DND-41 (cell line): ENCODE measurements around the gene KLHL24.
"Not testable (repeated sequence)": the region's sequence is repeated elsewhere in the genome, so short reads cannot be mapped to it uniquely, and the experiment has no call there.

Source experiments
- ATAC-seq: fragments of 200-7000 bp; cut with Tn5 transposase; 3 replicates; pipeline ENCODE4 v1.9.1; 2021; ENCODE audit warnings: low read depth; ENCODE audit not compliant: insufficient read depth
- DNase-seq: peaks from one replicate; pipeline ENCODE4 v3.0.0-alpha.2; 2020
- H2AFZ ChIP-seq: 2 replicates; pipeline ENCODE4 v1.6.0; 2012; ENCODE audit warnings: low read depth, low read length
- H3K27ac ChIP-seq: 2 replicates; pipeline ENCODE4 v1.5.1; 2012; ENCODE audit warnings: low read length, inconsistent platforms
- H3K27me3 ChIP-seq: fragments of 200-600 bp; sonication (generic); 2 replicates; pipeline ENCODE4 v1.6.0; 2012; ENCODE audit warnings: low read length, mild to moderate bottlenecking, inconsistent platforms; ENCODE audit not compliant: insufficient read depth, poor library complexity
- H3K36me3 ChIP-seq: 2 replicates; pipeline ENCODE4 v1.5.1; 2012; ENCODE audit warnings: low read length, inconsistent platforms; ENCODE audit not compliant: insufficient read depth
- H3K4me1 ChIP-seq: 2 replicates; pipeline ENCODE4 v1.5.1; 2012; ENCODE audit warnings: mild to moderate bottlenecking, low read length; ENCODE audit not compliant: insufficient read depth
- H3K4me2 ChIP-seq: 2 replicates; pipeline ENCODE4 v1.6.0; 2012; ENCODE audit warnings: mild to moderate bottlenecking, moderate library complexity, low read length, inconsistent platforms; ENCODE audit not compliant: insufficient read depth
- H3K4me3 ChIP-seq, 2 experiments: fragments of 200-600 bp in 1 of 2; shearing (Covaris generic) in 1 of 2; 2 replicates each; pipeline ENCODE4 v1.5.1; 2012 to 2016; ENCODE audit warnings: inconsistent platforms in 2 of 2, low read length in 2 of 2, mild to moderate bottlenecking in 2 of 2, low read depth in 1 of 2, moderate library complexity in 1 of 2
- H3K79me2 ChIP-seq: 2 replicates; pipeline ENCODE4 v1.6.0; 2012; ENCODE audit warnings: low read length, inconsistent platforms; ENCODE audit not compliant: insufficient read depth
- H3K9ac ChIP-seq: 2 replicates; pipeline ENCODE4 v1.6.0; 2012; ENCODE audit warnings: low read depth, mild to moderate bottlenecking, inconsistent platforms, low read length, moderate library complexity
- H3K9me3 ChIP-seq: 2 replicates; pipeline ENCODE4 v1.5.1; 2012; ENCODE audit warnings: low read length, moderate library complexity, mild to moderate bottlenecking, inconsistent platforms; ENCODE audit not compliant: insufficient read depth, severe bottlenecking
- H4K20me1 ChIP-seq: 2 replicates; pipeline ENCODE4 v1.6.0; 2012; ENCODE audit warnings: low read length; ENCODE audit not compliant: insufficient read depth
- CTCF ChIP-seq: IDR thresholded peaks from 2 replicates; pipeline ENCODE4 v1.5.1; 2012; ENCODE audit warnings: borderline replicate concordance, low read length, moderate library complexity, mild to moderate bottlenecking; ENCODE audit not compliant: poor library complexity, severe bottlenecking; ENCODE audit errors: extremely low read depth
- EZH2 ChIP-seq: IDR thresholded peaks from 3 replicates; pipeline ENCODE4 v1.6.1; 2012; ENCODE audit warnings: borderline replicate concordance, low read depth, mild to moderate bottlenecking, moderate library complexity, low read length, inconsistent platforms; ENCODE audit not compliant: severe bottlenecking

Gene KLHL24

GRCh38 chr3:183664913-183665381 lies 29.5 kb downstream of the KLHL24 start:
- H2AFZ ChIP-seq, result no peak overlapping the region
- no peak for DNase-seq
- no peak for ATAC-seq
- no peaks in the 10 kb centered on the region for H3K27me3 ChIP-seq
- H3K9ac ChIP-seq, result no peak overlapping the region
- H3K4me1 ChIP-seq, result no peaks in the 10 kb centered on the region
- no peaks in the 10 kb centered on the region for H3K9me3 ChIP-seq
- no peak overlapping the region for H3K4me2 ChIP-seq
- H3K79me2 ChIP-seq, result no peaks in the 10 kb centered on the region
- TF ChIP-seq CTCF (no peak), EZH2 (no peak)
- H3K36me3 ChIP-seq, result peaks cover 35% of the 10 kb centered on the region
- no peak overlapping the region for H3K27ac ChIP-seq
- no peak overlapping the region for H3K4me3 ChIP-seq
- no peaks in the 10 kb centered on the region for H4K20me1 ChIP-seq

DNA sequence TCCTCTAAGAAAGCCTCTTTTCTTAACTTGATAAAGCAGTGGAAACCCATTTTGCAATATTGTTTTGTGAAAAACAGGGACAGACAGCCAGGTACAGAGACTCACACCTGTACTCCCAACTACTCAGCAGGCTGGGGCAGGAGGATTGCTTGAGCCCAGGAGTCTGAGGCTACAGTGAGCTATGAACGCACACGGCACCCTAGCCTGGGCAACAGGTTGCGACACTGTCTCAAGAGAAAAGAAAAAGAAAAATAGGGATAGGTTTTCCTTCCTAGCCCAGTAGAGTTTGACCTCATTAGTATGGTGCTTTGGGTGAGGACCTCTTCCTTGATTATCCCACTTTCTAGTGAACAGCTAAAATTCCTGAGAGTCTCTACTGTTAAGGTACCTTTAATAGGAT lies 44.6 kb downstream of the KLHL24 start:
- H3K4me1 ChIP-seq, result no peaks in the 10 kb centered on the region
- DNase-seq, result no peak
- H3K27ac ChIP-seq, result no peak overlapping the region
- H4K20me1 ChIP-seq, result no peaks in the 10 kb centered on the region
- H2AFZ ChIP-seq, result no peak overlapping the region
- peaks cover 17% of the 10 kb centered on the region for H3K36me3 ChIP-seq
- no peak overlapping the region for H3K4me2 ChIP-seq
- H3K4me3 ChIP-seq, result no peak overlapping the region
- H3K27me3 ChIP-seq, result no peaks in the 10 kb centered on the region
- TF ChIP-seq CTCF (no peak), EZH2 (no peak)
- no peak for ATAC-seq
- H3K9me3 ChIP-seq, result no peaks in the 10 kb centered on the region
- no peaks in the 10 kb centered on the region for H3K79me2 ChIP-seq
- H3K9ac ChIP-seq, result no peak overlapping the region

DNA sequence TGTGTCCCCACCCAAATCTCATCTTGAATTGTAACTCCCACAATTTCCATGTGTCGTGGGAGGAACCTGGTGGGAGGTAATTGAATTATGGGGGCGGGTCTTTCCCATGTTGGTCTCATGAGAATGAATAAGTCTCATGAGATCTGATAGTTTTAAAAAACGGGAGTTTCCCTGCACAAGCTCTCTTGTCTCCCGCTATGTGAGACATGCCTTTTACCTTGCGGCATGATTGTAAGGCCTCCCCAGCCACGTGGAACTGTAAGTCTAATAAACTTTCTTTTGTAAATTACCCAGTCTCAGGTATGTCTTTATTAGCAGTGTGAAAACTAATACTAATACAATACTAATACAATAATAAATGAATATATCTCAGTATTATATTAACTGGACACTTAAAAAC lies 52.3 kb downstream of the KLHL24 start:
- no peaks in the 10 kb centered on the region for H3K9me3 ChIP-seq
- no peaks in the 10 kb centered on the region for H3K27me3 ChIP-seq
- no peaks in the 10 kb centered on the region for H3K79me2 ChIP-seq
- TF ChIP-seq EZH2 (no peak), CTCF (no peak)
- no peak for ATAC-seq
- H3K36me3 ChIP-seq, result no peaks in the 10 kb centered on the region
- no peak overlapping the region for H3K27ac ChIP-seq
- H3K4me3 ChIP-seq, result no peak overlapping the region
- H4K20me1 ChIP-seq, result no peaks in the 10 kb centered on the region
- H3K4me2 ChIP-seq, result no peak overlapping the region
- no peak overlapping the region for H3K9ac ChIP-seq
- H3K4me1 ChIP-seq, result no peaks in the 10 kb centered on the region
- no peak overlapping the region for H2AFZ ChIP-seq
- no peak for DNase-seq

- Histone ChIP-seq H3K4me3 (no peak overlapping the region), H3K4me2 (no peak overlapping the region), H3K36me3 (no peaks in the 10 kb centered on the region), H3K27me3 (no peaks in the 10 kb centered on the region), H2AFZ (no peak overlapping the region), H3K9ac (no peak overlapping the region), H3K79me2 (no peaks in the 10 kb centered on the region), H4K20me1 (no peaks in the 10 kb centered on the region), H3K27ac (no peak overlapping the region), H3K9me3 (no peaks in the 10 kb centered on the region), H3K4me1 (no peaks in the 10 kb centered on the region)
- TF ChIP-seq CTCF (no peak), EZH2 (no peak)
- ATAC-seq (no peak), DNase-seq (no peak)
Measured at GRCh38 chr3:183688874-183689273, 53.5 kb downstream of the KLHL24 start.

GRCh38 chr3:183689621-183690020 lies 54.2 kb downstream of the KLHL24 start:
- H2AFZ ChIP-seq, H3K9ac ChIP-seq, ATAC-seq, H3K79me2 ChIP-seq, H3K9me3 ChIP-seq, H3K4me3 ChIP-seq, H3K4me1 ChIP-seq, H3K27ac ChIP-seq, H3K27me3 ChIP-seq, H3K4me2 ChIP-seq, DNase-seq, H4K20me1 ChIP-seq, H3K36me3 ChIP-seq: not testable (repeated sequence)
